Gastroesophageal sphincter (tissue), 3 donors: ENCODE data around the gene SLC18A2.

Experiments used
- CTCF ChIP-seq, 4 experiments: fragments of 200-600 bp in 2 of 4; fragments of 450-650 bp in 2 of 4; sonication (generic) in 1 of 4; IDR thresholded peaks; one replicate each; pipeline ENCODE4 v1.5.1; 2017 to 2019; ENCODE audit warnings: antibody characterized with exemption in 4 of 4, mild to moderate bottlenecking in 2 of 4, moderate library complexity in 2 of 4
- EP300 ChIP-seq: sonication (generic); formaldehyde crosslinking; IDR thresholded peaks from one replicate; pipeline ENCODE4 v1.6.1; 2017; ENCODE audit warnings: antibody characterized with exemption, mild to moderate bottlenecking
- POLR2A ChIP-seq, 2 donors: fragments of 450-650 bp; IDR thresholded peaks; one replicate each; pipeline ENCODE4 v1.6.1; 2017; ENCODE audit warnings: antibody characterized with exemption in 2 of 2, mild to moderate bottlenecking in 2 of 2, moderate library complexity in 1 of 2
- POLR2AphosphoS5 ChIP-seq: sonication (generic); formaldehyde crosslinking; IDR thresholded peaks from one replicate; pipeline ENCODE4 v1.6.1; 2017; ENCODE audit warnings: antibody characterized with exemption

GRCh38 chr10:117259279-117259678 lies 18.4 kb downstream of the SLC18A2 start:
- TF ChIP-seq POLR2A (IDR thresholded peaks at IDR 0.05) (no peak), POLR2AphosphoS5 (no peak), CTCF (IDR thresholded peaks at IDR 0.05) (no peak), EP300 (no peak)
